ENCODE measurements around the gene MARF1. TPM values are rescaled to one million over a fixed set of nuclear protein-coding genes. Genes with fewer than 3 reads are reported as not detected.

Gene MARF1
- total RNA-seq, 1 experiment from 2014 or later: 57.6 TPM

DNA sequence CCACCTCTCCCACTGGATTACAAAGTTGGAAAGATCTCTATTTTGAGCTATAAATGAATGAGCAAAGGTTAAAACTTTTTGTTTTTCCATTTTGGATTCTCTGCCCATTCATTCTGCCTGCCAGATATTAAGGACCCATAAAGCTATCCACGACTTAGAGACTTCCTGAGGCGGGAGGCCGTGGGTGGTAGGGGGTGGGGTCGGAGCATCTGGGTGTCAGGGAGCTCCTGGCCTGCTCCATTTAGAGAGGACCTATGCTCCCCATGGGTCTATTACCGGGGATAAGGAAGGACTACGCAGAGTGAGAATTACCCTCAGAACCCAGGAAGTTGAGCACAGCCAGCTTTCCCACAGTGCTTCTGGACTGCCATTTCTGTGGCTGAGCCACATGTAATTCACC is 45.8 kb downstream of the MARF1 start:
- Mint-ChIP-seq H3K4me1 (ENCODE audit: low read depth, unreplicated experiment) (peaks cover 14% of the 10 kb centered on the region), H3K27me3 (ENCODE audit: unreplicated experiment) (no peaks in the 10 kb centered on the region), H3K27ac (ENCODE audit: unreplicated experiment) (no peak overlapping the region), H3K9me3 (ENCODE audit: low read depth, unreplicated experiment) (no peaks in the 10 kb centered on the region), H3K36me3 (ENCODE audit: insufficient read depth, unreplicated experiment) (peaks cover 31% of the 10 kb centered on the region), H3K4me3 (ENCODE audit: low read depth, unreplicated experiment) (no peak overlapping the region)
- CTCF ChIA-PET: interaction anchor here (0.6 kb wide), 1 partner anchor 173 kb away, joined by 5 read pairs; no protein-coding TSS in a partner anchor
- TF ChIP-seq, protein P1, sequence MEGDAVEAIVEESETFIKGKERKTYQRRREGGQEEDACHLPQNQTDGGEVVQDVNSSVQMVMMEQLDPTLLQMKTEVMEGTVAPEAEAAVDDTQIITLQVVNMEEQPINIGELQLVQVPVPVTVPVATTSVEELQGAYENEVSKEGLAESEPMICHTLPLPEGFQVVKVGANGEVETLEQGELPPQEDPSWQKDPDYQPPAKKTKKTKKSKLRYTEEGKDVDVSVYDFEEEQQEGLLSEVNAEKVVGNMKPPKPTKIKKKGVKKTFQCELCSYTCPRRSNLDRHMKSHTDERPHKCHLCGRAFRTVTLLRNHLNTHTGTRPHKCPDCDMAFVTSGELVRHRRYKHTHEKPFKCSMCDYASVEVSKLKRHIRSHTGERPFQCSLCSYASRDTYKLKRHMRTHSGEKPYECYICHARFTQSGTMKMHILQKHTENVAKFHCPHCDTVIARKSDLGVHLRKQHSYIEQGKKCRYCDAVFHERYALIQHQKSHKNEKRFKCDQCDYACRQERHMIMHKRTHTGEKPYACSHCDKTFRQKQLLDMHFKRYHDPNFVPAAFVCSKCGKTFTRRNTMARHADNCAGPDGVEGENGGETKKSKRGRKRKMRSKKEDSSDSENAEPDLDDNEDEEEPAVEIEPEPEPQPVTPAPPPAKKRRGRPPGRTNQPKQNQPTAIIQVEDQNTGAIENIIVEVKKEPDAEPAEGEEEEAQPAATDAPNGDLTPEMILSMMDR (IDR thresholded peaks at IDR 0.05; ENCODE audit: unreplicated experiment): no peak
- no TSS peak for BruUV-seq (replicated peaks)
- intact Hi-C loops (cut with micrococcal nuclease; ENCODE audit: unreplicated experiment): no loop called here
- DNase-seq: no peak

DNA sequence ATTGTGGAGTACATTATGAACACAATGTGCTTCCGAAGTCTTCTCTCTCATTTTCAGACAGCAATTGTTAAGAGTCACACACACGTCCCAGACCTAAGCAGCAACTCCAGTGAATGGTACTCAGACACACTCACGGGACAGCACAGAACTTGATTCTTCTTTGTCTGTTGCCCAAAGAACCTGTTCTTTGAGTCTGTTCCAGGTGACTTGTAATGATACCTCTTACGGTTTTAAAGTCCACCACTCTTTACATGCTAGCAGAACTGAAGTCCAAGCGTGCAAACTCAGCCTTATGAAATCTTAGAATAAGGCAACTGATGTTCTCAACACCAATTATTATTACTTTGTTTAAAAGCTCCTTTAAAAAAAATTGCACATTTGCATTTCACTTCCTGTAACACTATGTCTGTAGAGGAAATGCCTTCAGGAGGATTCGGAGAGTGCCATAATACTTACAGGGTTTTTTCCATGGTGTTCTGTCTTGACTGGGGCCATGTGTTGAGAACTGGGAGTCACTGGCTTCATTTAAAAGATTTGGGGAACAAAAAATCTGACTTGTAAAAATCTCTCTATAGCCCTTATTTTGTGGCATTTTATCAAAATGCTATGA is 48.1 kb downstream of the MARF1 start:
- Mint-ChIP-seq H3K27me3 (ENCODE audit: unreplicated experiment) (no peaks in the 10 kb centered on the region), H3K4me1 (ENCODE audit: low read depth, unreplicated experiment) (peaks cover 32% of the 10 kb centered on the region), H3K27ac (ENCODE audit: unreplicated experiment) (peak overlapping the region; percentile 82), H3K9me3 (ENCODE audit: low read depth, unreplicated experiment) (no peaks in the 10 kb centered on the region), H3K4me3 (ENCODE audit: low read depth, unreplicated experiment) (no peak overlapping the region), H3K36me3 (ENCODE audit: insufficient read depth, unreplicated experiment) (peaks cover 44% of the 10 kb centered on the region)
- DNase-seq: no peak
- intact Hi-C loops (cut with micrococcal nuclease; ENCODE audit: unreplicated experiment): no loop called here
- TF ChIP-seq, protein P1 (IDR thresholded peaks at IDR 0.05; ENCODE audit: unreplicated experiment): no peak
- CTCF ChIA-PET: no interaction called here
- BruUV-seq (replicated peaks): no TSS peak

DNA sequence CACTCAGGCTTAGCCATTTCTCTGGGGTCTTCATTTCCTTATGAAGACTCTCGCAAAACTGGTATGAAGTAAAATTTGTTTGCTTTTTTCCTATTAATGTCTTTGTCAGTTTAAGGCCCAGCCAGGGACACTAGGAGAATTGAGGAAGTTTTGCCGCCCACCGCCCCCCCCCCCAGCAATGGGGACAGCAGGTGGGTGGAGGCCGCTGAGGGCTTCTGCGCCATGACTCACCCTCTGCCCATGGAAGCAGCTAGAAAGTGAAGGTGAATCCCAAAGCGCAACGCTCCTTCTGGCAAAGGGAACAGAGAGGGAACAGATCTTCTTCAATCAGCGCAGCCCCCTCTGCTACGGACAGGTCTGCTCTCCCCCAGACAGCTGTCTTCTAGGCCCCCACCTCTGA is 49.7 kb downstream of the MARF1 start:
- no peaks in the 10 kb centered on the region for H3K9me3 Mint-ChIP-seq (ENCODE audit: low read depth, unreplicated experiment)
- H3K36me3 Mint-ChIP-seq (ENCODE audit: insufficient read depth, unreplicated experiment): peaks cover 48% of the 10 kb centered on the region
- BruUV-seq (replicated peaks): no TSS peak
- intact Hi-C loops (cut with micrococcal nuclease; ENCODE audit: unreplicated experiment): no loop called here
- H3K27me3 Mint-ChIP-seq (ENCODE audit: unreplicated experiment): no peaks in the 10 kb centered on the region
- H3K4me1 Mint-ChIP-seq (ENCODE audit: low read depth, unreplicated experiment): peaks cover 32% of the 10 kb centered on the region
- CTCF ChIA-PET: no interaction called here
- DNase-seq: no peak
- H3K27ac Mint-ChIP-seq (ENCODE audit: unreplicated experiment): peak overlapping the region; percentile 82
- TF ChIP-seq, protein P1 (IDR thresholded peaks at IDR 0.05; ENCODE audit: unreplicated experiment): no peak
- no peak overlapping the region for H3K4me3 Mint-ChIP-seq (ENCODE audit: low read depth, unreplicated experiment)

DNA sequence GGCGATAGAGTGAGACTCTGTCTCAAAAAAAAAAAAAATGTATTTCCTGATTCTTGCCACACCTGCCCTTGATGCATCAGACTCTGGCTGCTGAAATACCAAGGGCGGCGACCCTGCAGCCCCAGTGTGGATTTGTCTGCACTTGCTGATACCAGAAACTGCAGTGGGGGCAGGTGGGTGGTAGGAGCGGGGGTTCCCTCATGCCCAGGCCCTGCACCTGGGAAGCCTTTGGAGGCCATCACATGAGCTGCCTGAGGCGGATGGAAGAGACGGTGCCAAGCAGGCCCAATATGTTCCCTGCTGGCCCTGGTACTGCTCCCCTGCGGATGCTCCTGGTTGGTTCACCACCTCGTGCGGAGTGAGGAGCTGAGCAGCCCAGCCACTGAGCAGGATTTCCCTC is 50.6 kb downstream of the MARF1 start:
- Mint-ChIP-seq H3K4me1 (ENCODE audit: low read depth, unreplicated experiment) (peaks cover 32% of the 10 kb centered on the region), H3K27ac (ENCODE audit: unreplicated experiment) (peak overlapping the region; percentile 73), H3K9me3 (ENCODE audit: low read depth, unreplicated experiment) (no peaks in the 10 kb centered on the region), H3K4me3 (ENCODE audit: low read depth, unreplicated experiment) (no peak overlapping the region), H3K27me3 (ENCODE audit: unreplicated experiment) (no peaks in the 10 kb centered on the region), H3K36me3 (ENCODE audit: insufficient read depth, unreplicated experiment) (peaks cover 43% of the 10 kb centered on the region)
- BruUV-seq (replicated peaks): no TSS peak
- CTCF ChIA-PET: no interaction called here
- intact Hi-C loops (cut with micrococcal nuclease; ENCODE audit: unreplicated experiment): no loop called here
- DNase-seq: peak; percentile 48
- TF ChIP-seq, protein P1 (IDR thresholded peaks at IDR 0.05; ENCODE audit: unreplicated experiment): no peak

All from Calu3 (cell line).